Measurements from ENCODE around the gene BIRC7.

DNA sequence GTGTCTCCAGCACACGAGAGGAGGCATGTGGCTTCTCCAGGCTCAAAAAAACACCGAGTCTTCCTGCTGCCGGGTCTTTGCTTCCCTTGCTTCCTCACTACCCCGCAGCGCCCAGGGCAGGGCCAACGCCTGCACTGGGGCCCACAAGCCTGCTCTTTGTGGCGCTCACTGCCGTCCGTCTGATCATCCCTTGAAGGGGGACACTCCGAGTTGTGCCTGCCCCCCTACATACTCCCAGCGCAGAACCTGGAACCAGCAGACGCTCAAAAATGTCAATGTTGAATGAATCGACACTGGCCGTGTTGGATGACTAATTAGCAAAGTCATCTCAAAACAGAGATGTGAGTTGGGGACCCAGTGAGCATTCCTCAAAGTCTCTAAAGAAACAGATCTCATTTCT lies 28.8 kb downstream of the BIRC7 start:
- TF ChIP-seq, protein P1, sequence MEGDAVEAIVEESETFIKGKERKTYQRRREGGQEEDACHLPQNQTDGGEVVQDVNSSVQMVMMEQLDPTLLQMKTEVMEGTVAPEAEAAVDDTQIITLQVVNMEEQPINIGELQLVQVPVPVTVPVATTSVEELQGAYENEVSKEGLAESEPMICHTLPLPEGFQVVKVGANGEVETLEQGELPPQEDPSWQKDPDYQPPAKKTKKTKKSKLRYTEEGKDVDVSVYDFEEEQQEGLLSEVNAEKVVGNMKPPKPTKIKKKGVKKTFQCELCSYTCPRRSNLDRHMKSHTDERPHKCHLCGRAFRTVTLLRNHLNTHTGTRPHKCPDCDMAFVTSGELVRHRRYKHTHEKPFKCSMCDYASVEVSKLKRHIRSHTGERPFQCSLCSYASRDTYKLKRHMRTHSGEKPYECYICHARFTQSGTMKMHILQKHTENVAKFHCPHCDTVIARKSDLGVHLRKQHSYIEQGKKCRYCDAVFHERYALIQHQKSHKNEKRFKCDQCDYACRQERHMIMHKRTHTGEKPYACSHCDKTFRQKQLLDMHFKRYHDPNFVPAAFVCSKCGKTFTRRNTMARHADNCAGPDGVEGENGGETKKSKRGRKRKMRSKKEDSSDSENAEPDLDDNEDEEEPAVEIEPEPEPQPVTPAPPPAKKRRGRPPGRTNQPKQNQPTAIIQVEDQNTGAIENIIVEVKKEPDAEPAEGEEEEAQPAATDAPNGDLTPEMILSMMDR (IDR thresholded peaks at IDR 0.05): no peak
- no peak for TF ChIP-seq POLR2A (IDR thresholded peaks at IDR 0.05)

All from right lobe of liver (tissue), 4 donors.